ENCODE results near the gene GAL3ST3. TPM values are rescaled to one million over a fixed set of nuclear protein-coding genes. Genes with fewer than 3 reads are reported as not detected.

GAL3ST3 gene
- polyA plus RNA-seq, 3 donors = not detected

DNA sequence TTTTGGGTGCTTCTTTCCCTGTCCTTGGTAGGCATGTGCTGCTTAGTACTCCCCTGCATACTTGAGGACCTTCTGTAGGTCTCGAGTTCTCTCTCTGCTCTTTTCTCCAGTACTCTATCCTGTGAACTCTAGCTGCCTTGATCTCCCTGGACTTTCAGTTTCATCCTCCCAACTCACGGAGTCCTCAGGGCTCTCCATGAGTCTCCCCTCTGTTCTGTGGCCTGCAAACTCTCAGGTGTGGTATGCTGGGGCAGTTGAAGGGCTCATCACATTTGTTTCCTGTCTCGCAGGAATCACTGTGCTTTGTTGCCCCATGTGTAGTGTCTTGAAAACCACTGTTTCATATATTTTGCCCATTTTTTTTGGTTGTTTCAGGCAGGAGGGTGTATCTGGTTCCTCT, 17.8 kb upstream of the GAL3ST3 start:
- TF ChIP-seq CTCF (IDR thresholded peaks at IDR 0.05) = no peak
- Mint-ChIP-seq H3K4me3 (peak overlapping the region; percentile 3 to 47), H3K27me3 (ENCODE audit: low read depth in 3 of 3) (peaks cover 0 to 5% (median 0%) of the 10 kb centered on the region in 3 donors), H3K36me3 (peaks cover 58 to 73% of the 10 kb centered on the region in 2 donors), H3K27ac (peak overlapping the region; percentile 48 to 98 (median 72)), H3K9me3 (peaks cover 0 to 4% (median 0%) of the 10 kb centered on the region in 7 donors), H3K4me1 (peaks cover 44% of the 10 kb centered on the region)
- H3K4me1 ChIP-seq (ENCODE audit: control insufficient read depth in 1 of 2, insufficient read depth in 2 of 2, low read length in 2 of 2) = peaks cover 43 to 48% of the 10 kb centered on the region in 2 donors
- peak overlapping the region in 1 of 3 experiments; percentile 31 for H3K4me3 ChIP-seq (replicated peaks in 1 of 3; ENCODE audit: low read depth in 2 of 3, low read length in 3 of 3)
- H3K4me2 ChIP-seq (replicated peaks; ENCODE audit: extremely low read depth, low read length, poor library complexity, severe bottlenecking) = peak overlapping the region; percentile 36
- H4K20me1 ChIP-seq (ENCODE audit: insufficient read depth, low read length) = peaks cover 16% of the 10 kb centered on the region
- H2AFZ ChIP-seq (ENCODE audit: insufficient read depth, low read depth, low read length, poor library complexity, severe bottlenecking) = peak overlapping the region; percentile 16
- no peaks in the 10 kb centered on the region for H3K27me3 ChIP-seq (ENCODE audit: control insufficient read depth in 2 of 2, insufficient read depth in 2 of 2, low read length in 2 of 2)
- peak overlapping the region; percentile 30 to 62 for H3K27ac ChIP-seq (ENCODE audit: low read depth in 1 of 2, low read length in 2 of 2)
- no peak for DNase-seq
- intact Hi-C loops (cut with micrococcal nuclease) = loop anchor here in 1 of 2 donors (5.0 kb wide), 1 partner anchor 66 kb away; no protein-coding TSS in a partner anchor
- H3K79me2 ChIP-seq (ENCODE audit: insufficient read depth, low read length) = peaks cover 38% of the 10 kb centered on the region
- no peak overlapping the region for H3K9ac ChIP-seq (ENCODE audit: insufficient read depth, low read length, poor library complexity, severe bottlenecking)
- WGBS (ENCODE audit: insufficient coverage) = 20% methylated on average over 2 of the region's 3 CpGs
- H3K36me3 ChIP-seq (replicated peaks in 1 of 2; ENCODE audit: control insufficient read depth in 1 of 2, insufficient read depth in 2 of 2, low read length in 2 of 2) = peaks cover 59 to 63% of the 10 kb centered on the region in 2 donors
- H3K9me3 ChIP-seq (replicated peaks in 1 of 2; ENCODE audit: control insufficient read depth in 1 of 2, insufficient read depth in 1 of 2, low read length in 2 of 2) = no peaks in the 10 kb centered on the region

DNA sequence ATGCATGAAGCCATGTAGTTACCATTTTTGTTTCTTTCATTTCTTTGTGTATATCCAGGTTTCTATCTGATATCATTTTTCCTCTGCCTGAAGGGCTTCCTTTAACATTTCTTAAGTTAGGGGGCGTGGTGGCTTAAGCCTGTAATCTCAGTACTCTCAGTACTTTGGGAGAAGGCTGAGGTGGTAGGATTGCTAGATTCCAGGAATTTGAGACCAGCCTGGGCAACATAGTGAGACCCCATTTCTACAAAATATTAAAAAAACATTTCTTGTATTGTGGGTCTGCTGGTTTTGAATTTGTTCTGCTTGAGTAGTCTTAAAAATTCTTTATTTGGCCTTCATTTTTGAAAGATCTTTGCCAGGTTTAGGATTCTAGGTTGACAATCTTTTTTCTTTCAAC, 15.6 kb upstream of the GAL3ST3 start:
- Mint-ChIP-seq H3K27me3 (ENCODE audit: low read depth in 3 of 3) (peaks cover 0 to 2% (median 0%) of the 10 kb centered on the region in 3 donors), H3K27ac (peak overlapping the region in 1 of 7 donors; percentile 70), H3K36me3 (peaks cover 80 to 95% of the 10 kb centered on the region in 2 donors), H3K9me3 (peaks cover 0 to 4% (median 0%) of the 10 kb centered on the region in 7 donors), H3K4me1 (peaks cover 35% of the 10 kb centered on the region), H3K4me3 (no peak overlapping the region)
- WGBS (ENCODE audit: insufficient coverage) = no CpG with 5 or more reads among the region's 1 CpG
- Histone ChIP-seq H4K20me1 (ENCODE audit: insufficient read depth, low read length) (peaks cover 15% of the 10 kb centered on the region), H3K27me3 (ENCODE audit: control insufficient read depth in 2 of 2, insufficient read depth in 2 of 2, low read length in 2 of 2) (no peaks in the 10 kb centered on the region), H3K4me2 (replicated peaks; ENCODE audit: extremely low read depth, low read length, poor library complexity, severe bottlenecking) (no peak overlapping the region), H3K9ac (ENCODE audit: insufficient read depth, low read length, poor library complexity, severe bottlenecking) (no peak overlapping the region), H3K4me1 (ENCODE audit: control insufficient read depth in 1 of 2, insufficient read depth in 2 of 2, low read length in 2 of 2) (peaks cover 33 to 35% of the 10 kb centered on the region in 2 donors), H3K4me3 (replicated peaks in 1 of 3; ENCODE audit: low read depth in 2 of 3, low read length in 3 of 3) (no peak overlapping the region), H3K27ac (ENCODE audit: low read depth in 1 of 2, low read length in 2 of 2) (no peak overlapping the region), H3K9me3 (replicated peaks in 1 of 2; ENCODE audit: control insufficient read depth in 1 of 2, insufficient read depth in 1 of 2, low read length in 2 of 2) (no peaks in the 10 kb centered on the region), H3K36me3 (replicated peaks in 1 of 2; ENCODE audit: control insufficient read depth in 1 of 2, insufficient read depth in 2 of 2, low read length in 2 of 2) (peaks cover 81 to 85% of the 10 kb centered on the region in 2 donors), H2AFZ (ENCODE audit: insufficient read depth, low read depth, low read length, poor library complexity, severe bottlenecking) (no peak overlapping the region), H3K79me2 (ENCODE audit: insufficient read depth, low read length) (peaks cover 27% of the 10 kb centered on the region)
- intact Hi-C loops (cut with micrococcal nuclease) = no loop called here
- no peak for DNase-seq
- no peak for TF ChIP-seq CTCF (IDR thresholded peaks at IDR 0.05)
